Body of pancreas (tissue), 4 donors: ENCODE data around the gene EMILIN2.

ENCODE experiments used
- CTCF ChIP-seq, 7 experiments: fragments of 450-650 bp in 4 of 7; fragments of 200-600 bp in 3 of 7; sonication (generic) in 3 of 7; IDR thresholded peaks; one replicate each; pipeline ENCODE4 v1.5.1; 2016 to 2019; ENCODE audit warnings: antibody characterized with exemption in 7 of 7
- POLR2A ChIP-seq, 3 donors: fragments of 450-650 bp; IDR thresholded peaks; one replicate each; pipeline ENCODE4 v1.6.1; 2016; ENCODE audit warnings: antibody characterized with exemption in 3 of 3, mild to moderate bottlenecking in 2 of 3

- TF ChIP-seq CTCF (IDR thresholded peaks at IDR 0.05), result no peak
- TF ChIP-seq POLR2A (IDR thresholded peaks at IDR 0.05), result no peak
These were observed 66.7 kb downstream of the EMILIN2 start for GRCh38 chr18:2913398-2914005.
